NT2/D1 (cell line): ENCODE measurements around the gene ACVR1B.

Source experiments
- YY1 ChIP-seq: IDR thresholded peaks from 2 replicates; pipeline ENCODE4 v1.6.1; 2011; ENCODE audit not compliant: insufficient read length, insufficient read depth
- ZNF274 ChIP-seq: IDR thresholded peaks from 2 replicates; pipeline ENCODE4 v1.6.1; 2011; ENCODE audit warnings: mild to moderate bottlenecking, low read depth, low read length

DNA sequence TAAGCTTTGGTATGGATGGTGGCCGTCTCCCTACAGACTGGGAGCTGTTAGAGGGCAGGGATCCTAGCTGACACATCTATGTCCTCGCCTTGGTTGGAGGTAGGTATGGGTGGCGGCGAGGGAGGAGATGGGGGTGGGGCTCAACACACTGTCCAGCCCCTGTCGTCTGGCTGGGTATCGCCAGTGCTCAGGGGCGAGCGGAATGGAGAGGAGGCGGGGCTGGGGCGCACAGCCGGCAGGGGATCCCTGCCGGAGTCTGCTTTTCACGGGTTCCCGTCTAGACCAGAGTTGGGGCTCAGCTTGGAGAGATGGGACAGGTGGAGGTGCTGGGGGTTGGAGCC, 71.3 kb downstream of the ACVR1B start:
- TF ChIP-seq YY1 (no peak), ZNF274 (no peak)
